HS-5 (cell line): ENCODE data around the gene ZDHHC13.

Experiments used
- DNase-seq: peaks from one replicate; pipeline ENCODE4 v3.0.0-alpha.2; 2012; ENCODE audit warnings: low read depth

The ZDHHC13 gene

GRCh38 chr11:19164881-19165280 lies 47.9 kb downstream of the ZDHHC13 start:
- DNase-seq, result no peak

- DNase-seq, result no peak
Observed at GRCh38 chr11:19168090-19168489, 51.1 kb downstream of the ZDHHC13 start.

- no peak for DNase-seq
Observed at GRCh38 chr11:19173004-19173689, 56.2 kb downstream of the ZDHHC13 start.

GRCh38 chr11:19173964-19174638 lies 57.1 kb downstream of the ZDHHC13 start:
- DNase-seq, result no peak

GRCh38 chr11:19176629-19177186 lies 59.7 kb downstream of the ZDHHC13 start:
- DNase-seq, result no peak

GRCh38 chr11:19181531-19182261 lies 64.7 kb downstream of the ZDHHC13 start:
- no peak for DNase-seq

GRCh38 chr11:19183646-19184045 lies 66.7 kb downstream of the ZDHHC13 start:
- DNase-seq, result no peak

GRCh38 chr11:19185036-19185435 lies 68.1 kb downstream of the ZDHHC13 start:
- DNase-seq, result no peak

GRCh38 chr11:19185516-19186052 lies 68.6 kb downstream of the ZDHHC13 start:
- DNase-seq, result no peak

GRCh38 chr11:19187114-19187832 lies 70.3 kb downstream of the ZDHHC13 start:
- DNase-seq, result no peak

- DNase-seq, result no peak
Observed at GRCh38 chr11:19187833-19188258, 70.9 kb downstream of the ZDHHC13 start.

- no peak for DNase-seq
Observed at GRCh38 chr11:19191530-19192169, 74.7 kb downstream of the ZDHHC13 start.

- no peak for DNase-seq
Observed at GRCh38 chr11:19193916-19194315, 76.9 kb downstream of the ZDHHC13 start.

- no peak for DNase-seq
Observed at GRCh38 chr11:19194620-19195308, 77.8 kb downstream of the ZDHHC13 start.

GRCh38 chr11:19196432-19196831 lies 79.5 kb downstream of the ZDHHC13 start:
- no peak for DNase-seq

GRCh38 chr11:19199048-19199447 lies 82.1 kb downstream of the ZDHHC13 start:
- DNase-seq, result no peak

- DNase-seq, result no peak
Observed at GRCh38 chr11:19199771-19200170, 82.8 kb downstream of the ZDHHC13 start.

GRCh38 chr11:19200410-19201201 lies 83.6 kb downstream of the ZDHHC13 start:
- peak; percentile 44 for DNase-seq

- DNase-seq, result no peak
Observed at GRCh38 chr11:19201737-19202605, 85.0 kb downstream of the ZDHHC13 start, which contains the start of gene CSRP3. TSS of gene CSRP3 (minus strand) at chr11:19201983. CDS start at chr11:19192448, 9,535 bp downstream.
